ENCODE results near the gene ITPRID2. TPM values are rescaled to one million over a fixed set of nuclear protein-coding genes. Genes with fewer than 3 reads are reported as not detected.

Gene ITPRID2
- total and polyA plus RNA-seq, 10 of the 15 experiments (the other 5 are each of a cell fraction or from before 2014, with no cell fraction given) = 4.7 to 23.7 (median 13.1) TPM

DNA sequence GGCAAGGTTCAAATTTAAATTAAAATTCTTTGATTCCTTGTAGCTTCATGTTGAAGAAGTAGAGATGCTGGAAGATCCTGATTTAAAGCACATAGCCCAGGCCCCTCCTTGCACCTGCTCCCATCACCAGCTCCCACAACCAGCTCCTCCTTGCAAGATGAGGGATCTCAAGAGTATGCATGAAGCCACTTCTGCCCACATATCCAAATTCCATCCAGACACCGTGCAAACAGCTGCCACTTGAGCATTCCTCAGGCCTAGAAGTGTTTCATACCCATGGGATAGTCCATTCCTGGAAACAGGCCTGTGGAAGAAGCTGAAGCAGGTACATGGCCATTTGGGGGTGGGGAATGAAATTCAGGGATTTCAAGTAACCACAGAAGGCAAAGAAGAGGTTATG lies 32.4 kb upstream of the ITPRID2 start:
- FAIRE-seq (no peak), ATAC-seq (no peak), DNase-seq (ENCODE audit: low read depth, low spot score) (no peak)
- H4K20me1 ChIP-seq (ENCODE audit: control insufficient read depth, insufficient read depth) = no peaks in the 10 kb centered on the region
- no peaks in the 10 kb centered on the region for H3K79me2 ChIP-seq (ENCODE audit: control insufficient read depth, insufficient read depth, low read length)
- in situ Hi-C loops (cut with MboI) (no loop called here), intact Hi-C loops (cut with micrococcal nuclease; ENCODE audit: unreplicated experiment) (no loop called here)
- H3K9ac ChIP-seq (ENCODE audit: control insufficient read depth, insufficient read depth, low read length) = no peak overlapping the region
- H3K9me3 ChIP-seq (replicated peaks; ENCODE audit: control insufficient read depth, insufficient read depth, low read length) = no peaks in the 10 kb centered on the region
- H2AFZ ChIP-seq (ENCODE audit: control insufficient read depth, low read depth, low read length) = no peak overlapping the region
- H3K36me3 ChIP-seq (ENCODE audit: control insufficient read depth in 2 of 2, insufficient read depth in 2 of 2, low read length in 1 of 2) = no peaks in the 10 kb centered on the region
- H3K4me2 ChIP-seq (ENCODE audit: control insufficient read depth, insufficient read depth) = no peak overlapping the region
- SMC1A ChIA-PET (ENCODE audit: uncharacterized antibody, unreplicated experiment) = no interaction called here
- H3K4me3 ChIP-seq = no peak overlapping the region
- RAD21 ChIA-PET (ENCODE audit: unreplicated experiment) = no interaction called here
- BruUV-seq (replicated peaks) = no TSS peak
- no peak for TF ChIP-seq HCFC1 (IDR thresholded peaks at IDR 0.05; ENCODE audit: low read length)
- TF ChIP-seq MTA3 (IDR thresholded peaks at IDR 0.05; ENCODE audit: borderline replicate concordance, low read length) = no peak
- TF ChIP-seq JUNB (IDR thresholded peaks at IDR 0.05) = no peak
- TF ChIP-seq MEF2B (IDR thresholded peaks at IDR 0.05; ENCODE audit: partially characterized antibody, poor library complexity, severe bottlenecking) = no peak
- TF ChIP-seq POLR2AphosphoS5 (IDR thresholded peaks at IDR 0.05; ENCODE audit: low read length) = no peak
- TF ChIP-seq, protein P1, sequence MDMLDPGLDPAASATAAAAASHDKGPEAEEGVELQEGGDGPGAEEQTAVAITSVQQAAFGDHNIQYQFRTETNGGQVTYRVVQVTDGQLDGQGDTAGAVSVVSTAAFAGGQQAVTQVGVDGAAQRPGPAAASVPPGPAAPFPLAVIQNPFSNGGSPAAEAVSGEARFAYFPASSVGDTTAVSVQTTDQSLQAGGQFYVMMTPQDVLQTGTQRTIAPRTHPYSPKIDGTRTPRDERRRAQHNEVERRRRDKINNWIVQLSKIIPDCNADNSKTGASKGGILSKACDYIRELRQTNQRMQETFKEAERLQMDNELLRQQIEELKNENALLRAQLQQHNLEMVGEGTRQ (IDR thresholded peaks at IDR 0.05; ENCODE audit: borderline replicate concordance, low read depth, low read length) = no peak
- no peak for TF ChIP-seq HSF1 (IDR thresholded peaks at IDR 0.05; ENCODE audit: low read depth, low read length)
- TF ChIP-seq, protein P2, sequence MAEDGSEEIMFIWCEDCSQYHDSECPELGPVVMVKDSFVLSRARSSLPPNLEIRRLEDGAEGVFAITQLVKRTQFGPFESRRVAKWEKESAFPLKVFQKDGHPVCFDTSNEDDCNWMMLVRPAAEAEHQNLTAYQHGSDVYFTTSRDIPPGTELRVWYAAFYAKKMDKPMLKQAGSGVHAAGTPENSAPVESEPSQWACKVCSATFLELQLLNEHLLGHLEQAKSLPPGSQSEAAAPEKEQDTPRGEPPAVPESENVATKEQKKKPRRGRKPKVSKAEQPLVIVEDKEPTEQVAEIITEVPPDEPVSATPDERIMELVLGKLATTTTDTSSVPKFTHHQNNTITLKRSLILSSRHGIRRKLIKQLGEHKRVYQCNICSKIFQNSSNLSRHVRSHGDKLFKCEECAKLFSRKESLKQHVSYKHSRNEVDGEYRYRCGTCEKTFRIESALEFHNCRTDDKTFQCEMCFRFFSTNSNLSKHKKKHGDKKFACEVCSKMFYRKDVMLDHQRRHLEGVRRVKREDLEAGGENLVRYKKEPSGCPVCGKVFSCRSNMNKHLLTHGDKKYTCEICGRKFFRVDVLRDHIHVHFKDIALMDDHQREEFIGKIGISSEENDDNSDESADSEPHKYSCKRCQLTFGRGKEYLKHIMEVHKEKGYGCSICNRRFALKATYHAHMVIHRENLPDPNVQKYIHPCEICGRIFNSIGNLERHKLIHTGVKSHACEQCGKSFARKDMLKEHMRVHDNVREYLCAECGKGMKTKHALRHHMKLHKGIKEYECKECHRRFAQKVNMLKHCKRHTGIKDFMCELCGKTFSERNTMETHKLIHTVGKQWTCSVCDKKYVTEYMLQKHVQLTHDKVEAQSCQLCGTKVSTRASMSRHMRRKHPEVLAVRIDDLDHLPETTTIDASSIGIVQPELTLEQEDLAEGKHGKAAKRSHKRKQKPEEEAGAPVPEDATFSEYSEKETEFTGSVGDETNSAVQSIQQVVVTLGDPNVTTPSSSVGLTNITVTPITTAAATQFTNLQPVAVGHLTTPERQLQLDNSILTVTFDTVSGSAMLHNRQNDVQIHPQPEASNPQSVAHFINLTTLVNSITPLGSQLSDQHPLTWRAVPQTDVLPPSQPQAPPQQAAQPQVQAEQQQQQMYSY (CRISPR knock-in tag; IDR thresholded peaks at IDR 0.05) = no peak
- TF ChIP-seq FOXM1 (IDR thresholded peaks at IDR 0.05; ENCODE audit: low read depth, low read length) = no peak
- no peak for TF ChIP-seq KLF5 (IDR thresholded peaks at IDR 0.05; ENCODE audit: partially characterized antibody)
- no peak for TF ChIP-seq EP300 (IDR thresholded peaks at IDR 0.05; ENCODE audit: borderline replicate concordance in 1 of 2, control insufficient read depth in 1 of 2, low read depth in 2 of 2, low read length in 2 of 2)
- TF ChIP-seq GATAD2B (conservative IDR thresholded peaks at IDR 0.05; ENCODE audit: low read depth) = no peak
- TF ChIP-seq PAX5 (IDR thresholded peaks at IDR 0.05; ENCODE audit: borderline replicate concordance, low read depth, low read length) = no peak
- TF ChIP-seq TCF3 (IDR thresholded peaks at IDR 0.05; ENCODE audit: borderline replicate concordance, insufficient read depth, low read depth, low read length) = no peak
- TF ChIP-seq CHD4 (IDR thresholded peaks at IDR 0.05) = no peak
- no peak for TF ChIP-seq ZSCAN29 (IDR thresholded peaks at IDR 0.05)
- TF ChIP-seq, protein P3, sequence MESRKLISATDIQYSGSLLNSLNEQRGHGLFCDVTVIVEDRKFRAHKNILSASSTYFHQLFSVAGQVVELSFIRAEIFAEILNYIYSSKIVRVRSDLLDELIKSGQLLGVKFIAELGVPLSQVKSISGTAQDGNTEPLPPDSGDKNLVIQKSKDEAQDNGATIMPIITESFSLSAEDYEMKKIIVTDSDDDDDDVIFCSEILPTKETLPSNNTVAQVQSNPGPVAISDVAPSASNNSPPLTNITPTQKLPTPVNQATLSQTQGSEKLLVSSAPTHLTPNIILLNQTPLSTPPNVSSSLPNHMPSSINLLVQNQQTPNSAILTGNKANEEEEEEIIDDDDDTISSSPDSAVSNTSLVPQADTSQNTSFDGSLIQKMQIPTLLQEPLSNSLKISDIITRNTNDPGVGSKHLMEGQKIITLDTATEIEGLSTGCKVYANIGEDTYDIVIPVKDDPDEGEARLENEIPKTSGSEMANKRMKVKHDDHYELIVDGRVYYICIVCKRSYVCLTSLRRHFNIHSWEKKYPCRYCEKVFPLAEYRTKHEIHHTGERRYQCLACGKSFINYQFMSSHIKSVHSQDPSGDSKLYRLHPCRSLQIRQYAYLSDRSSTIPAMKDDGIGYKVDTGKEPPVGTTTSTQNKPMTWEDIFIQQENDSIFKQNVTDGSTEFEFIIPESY (IDR thresholded peaks at IDR 0.05) = no peak
- no peak for TF ChIP-seq ZNF24 (IDR thresholded peaks at IDR 0.05)
- no peak overlapping the region for H3K27ac ChIP-seq (ENCODE audit: control insufficient read depth, insufficient read depth)
- POLR2A ChIA-PET = no interaction called here
- H3K4me1 ChIP-seq (ENCODE audit: control insufficient read depth, insufficient read depth, low read length) = no peaks in the 10 kb centered on the region
- CTCF ChIA-PET = no interaction called here
- WGBS (ENCODE audit: insufficient coverage, insufficient replicate concordance, low lambda C conversion rate, missing lambda C conversion rate) = 0% methylated on average over 1 of the region's 1 CpG
- H3K27me3 ChIP-seq (replicated peaks in 1 of 2; ENCODE audit: control insufficient read depth in 2 of 2, insufficient read depth in 2 of 2, low read length in 1 of 2) = no peaks in the 10 kb centered on the region
